ENCODE measurements around the gene ZNF726. TPM values are rescaled to one million over a fixed set of nuclear protein-coding genes. Genes with fewer than 3 reads are reported as not detected.

Gene ZNF726
- total and polyA plus RNA-seq, 2 experiments from 2014 or later: 0.48 to 0.66 TPM

- Mint-ChIP-seq H3K36me3 (ENCODE audit: low read depth) (peaks cover 45% of the 10 kb centered on the region), H3K27ac (no peak overlapping the region), H3K27me3 (ENCODE audit: insufficient read depth, low read depth, poor library complexity) (peaks cover 3% of the 10 kb centered on the region), H3K4me3 (no peak overlapping the region), H3K4me1 (no peaks in the 10 kb centered on the region), H3K9me3 (peaks cover 71% of the 10 kb centered on the region)
- no peaks in the 10 kb centered on the region for H4K20me1 ChIP-seq (replicated peaks; ENCODE audit: insufficient read depth)
- H3K9me2 ChIP-seq (ENCODE audit: insufficient read depth): no peaks in the 10 kb centered on the region
- no peak for TF ChIP-seq NANOG (IDR thresholded peaks at IDR 0.05; ENCODE audit: borderline replicate concordance)
- no peak for TF ChIP-seq JUNB (IDR thresholded peaks at IDR 0.05; ENCODE audit: unreplicated experiment)
- no peak for TF ChIP-seq STAT1 (IDR thresholded peaks at IDR 0.05; ENCODE audit: unreplicated experiment)
- TF ChIP-seq ZNF331 (CRISPR knock-in tag; IDR thresholded peaks at IDR 0.05; ENCODE audit: low read depth): no peak
- TF ChIP-seq REST (IDR thresholded peaks at IDR 0.05; ENCODE audit: unreplicated experiment): no peak
- no peak for TF ChIP-seq ETS1 (IDR thresholded peaks at IDR 0.05)
- no peak for TF ChIP-seq EZH2phosphoT487 (IDR thresholded peaks at IDR 0.05; ENCODE audit: unreplicated experiment)
- no peak overlapping the region for H2AFZ ChIP-seq
- no peaks in the 10 kb centered on the region for H3K79me2 ChIP-seq (replicated peaks; ENCODE audit: insufficient read depth)
- H3K4me2 ChIP-seq: no peak overlapping the region
- H3K4me1 ChIP-seq (ENCODE audit: insufficient read depth): no peaks in the 10 kb centered on the region
- H3F3A ChIP-seq (replicated peaks; ENCODE audit: low read depth): no peaks in the 10 kb centered on the region
- no peak overlapping the region for H3K27ac ChIP-seq (ENCODE audit: low read depth)
- DNase-seq (ENCODE audit: low spot score) (no peak), ATAC-seq (no peak)
- no peaks in the 10 kb centered on the region for H3K36me3 ChIP-seq (ENCODE audit: insufficient read depth)
- no peaks in the 10 kb centered on the region for H3K27me3 ChIP-seq (ENCODE audit: insufficient read depth)
- H3K4me3 ChIP-seq: no peak overlapping the region
Measured at GRCh38 chr19:23872282-23872919, 42.3 kb upstream of the ZNF726 start.

GRCh38 chr19:23876261-23876660 lies 38.4 kb upstream of the ZNF726 start:
- Histone ChIP-seq H3K4me3 (no peak overlapping the region), H3K27me3 (ENCODE audit: insufficient read depth) (no peaks in the 10 kb centered on the region), H4K20me1 (replicated peaks; ENCODE audit: insufficient read depth) (no peaks in the 10 kb centered on the region), H3K79me2 (replicated peaks; ENCODE audit: insufficient read depth) (no peaks in the 10 kb centered on the region), H3K4me2 (no peak overlapping the region), H3K9me2 (ENCODE audit: insufficient read depth) (no peaks in the 10 kb centered on the region), H3K4me1 (ENCODE audit: insufficient read depth) (no peaks in the 10 kb centered on the region), H3K36me3 (ENCODE audit: insufficient read depth) (no peaks in the 10 kb centered on the region; the same call in 1 of the 2 replicates), H2AFZ (no peak overlapping the region), H3F3A (replicated peaks; ENCODE audit: low read depth) (no peaks in the 10 kb centered on the region), H3K27ac (ENCODE audit: low read depth) (no peak overlapping the region)
- Mint-ChIP-seq H3K9me3 (peaks cover 80% of the 10 kb centered on the region), H3K4me1 (no peaks in the 10 kb centered on the region), H3K36me3 (ENCODE audit: low read depth) (peaks cover 41% of the 10 kb centered on the region), H3K27me3 (ENCODE audit: insufficient read depth, low read depth, poor library complexity) (peaks cover 6% of the 10 kb centered on the region), H3K27ac (no peak overlapping the region), H3K4me3 (no peak overlapping the region)
- ATAC-seq: no peak
- no peak for DNase-seq (ENCODE audit: low spot score)
- no peak for TF ChIP-seq EZH2 (IDR thresholded peaks at IDR 0.05; ENCODE audit: low read depth, unreplicated experiment)
- no peak for TF ChIP-seq CREB1 (CRISPR knock-in tag; IDR thresholded peaks at IDR 0.05; ENCODE audit: low read depth)
- no peak for TF ChIP-seq STAT1 (IDR thresholded peaks at IDR 0.05; ENCODE audit: unreplicated experiment)
- TF ChIP-seq CTCF (conservative IDR thresholded peaks at IDR 0.05; ENCODE audit: low read depth in 2 of 2): no peak
- TF ChIP-seq ZNF331 (CRISPR knock-in tag; IDR thresholded peaks at IDR 0.05; ENCODE audit: low read depth): no peak
- TF ChIP-seq ZNF114 (CRISPR knock-in tag; IDR thresholded peaks at IDR 0.05): no peak
- no peak for TF ChIP-seq NANOG (IDR thresholded peaks at IDR 0.05; ENCODE audit: borderline replicate concordance)
- no peak for TF ChIP-seq ETS1 (IDR thresholded peaks at IDR 0.05)
- TF ChIP-seq JUNB (IDR thresholded peaks at IDR 0.05; ENCODE audit: unreplicated experiment): no peak

All from GM23338 (cell line).